LHCN-M2 (cell line): ENCODE measurements around the gene BRI3BP. TPM values are rescaled to one million over a fixed set of nuclear protein-coding genes. Genes with fewer than 3 reads are reported as not detected.
"Not testable (repeated sequence)": the region's sequence is repeated elsewhere in the genome, so short reads cannot be mapped to it uniquely, and the experiment has no call there.

Experiments
- DNase-seq: peaks from one replicate; pipeline ENCODE4 v3.0.0-alpha.2; 2012; ENCODE audit warnings: low read depth
- total RNA-seq: library from RNA; depleted of rRNA; stranded (reverse); fragments of >200 nt; gene quantifications from 2 replicates; pipeline ENCODE4 v1.2.3, GENCODE V29; 2014

The BRI3BP gene
- total RNA-seq, 1 experiment from 2014 or later: 13.1 TPM

GRCh38 chr12:125021771-125022170 lies 28.3 kb downstream of the BRI3BP start:
- no peak for DNase-seq

- no peak for DNase-seq
Measured at GRCh38 chr12:125023065-125023464, 29.6 kb downstream of the BRI3BP start.

- no peak for DNase-seq
Measured at GRCh38 chr12:125024949-125025563, 31.6 kb downstream of the BRI3BP start.

- no peak for DNase-seq
Measured at GRCh38 chr12:125025606-125026235, 32.3 kb downstream of the BRI3BP start.

DNA sequence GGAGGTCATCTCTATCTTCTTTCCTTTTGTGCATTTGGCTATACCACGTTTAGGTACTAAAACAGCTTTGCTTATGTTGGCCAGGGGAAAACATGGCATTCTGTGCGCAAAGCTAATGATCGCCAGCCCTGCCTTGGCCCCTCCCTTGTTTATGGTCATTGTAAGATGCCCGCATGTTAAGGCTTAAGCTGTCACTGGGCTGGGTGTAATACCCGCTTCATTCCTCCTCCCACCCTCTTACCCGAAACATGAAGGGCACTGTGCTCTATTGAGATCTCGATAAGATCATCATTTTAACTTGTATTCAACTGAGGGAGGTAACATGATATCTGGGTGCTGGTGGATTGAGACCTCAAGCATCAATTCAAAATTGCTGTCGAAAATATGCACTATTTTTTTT lies 34.7 kb downstream of the BRI3BP start:
- DNase-seq: no peak

DNA sequence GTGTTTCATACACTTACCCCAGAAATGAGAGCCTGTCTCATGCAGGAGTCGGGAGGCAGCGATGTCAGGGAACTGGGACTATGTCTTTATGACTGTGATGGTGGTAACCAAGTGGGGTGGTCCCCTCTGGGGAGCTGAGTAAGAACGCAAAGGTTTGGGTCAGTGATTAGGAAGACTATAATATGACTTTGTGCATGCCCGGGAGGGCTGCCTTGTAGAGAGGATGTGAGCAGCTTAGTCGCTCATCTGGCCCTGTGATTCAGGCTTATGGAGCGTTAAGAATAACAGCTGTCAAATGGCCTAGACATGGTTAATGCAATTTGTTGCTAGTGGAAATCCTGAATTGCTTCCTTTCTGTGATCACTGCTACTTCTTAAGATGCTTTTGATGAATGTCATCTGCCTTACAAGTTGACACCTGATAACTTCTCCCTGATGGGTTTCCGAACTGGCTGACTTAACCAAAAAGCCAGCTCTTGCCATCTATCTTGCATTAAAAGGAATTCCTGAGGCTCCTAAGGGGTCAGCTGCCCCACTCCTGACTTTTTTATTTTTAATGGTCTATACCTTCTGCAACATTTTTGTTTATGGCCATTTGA lies 36.4 kb downstream of the BRI3BP start:
- DNase-seq: peak; percentile 69

GRCh38 chr12:125031471-125031870 lies 38.0 kb downstream of the BRI3BP start:
- not testable (repeated sequence) for DNase-seq

- DNase-seq: no peak
Measured at GRCh38 chr12:125032466-125033152, 39.2 kb downstream of the BRI3BP start.

DNA sequence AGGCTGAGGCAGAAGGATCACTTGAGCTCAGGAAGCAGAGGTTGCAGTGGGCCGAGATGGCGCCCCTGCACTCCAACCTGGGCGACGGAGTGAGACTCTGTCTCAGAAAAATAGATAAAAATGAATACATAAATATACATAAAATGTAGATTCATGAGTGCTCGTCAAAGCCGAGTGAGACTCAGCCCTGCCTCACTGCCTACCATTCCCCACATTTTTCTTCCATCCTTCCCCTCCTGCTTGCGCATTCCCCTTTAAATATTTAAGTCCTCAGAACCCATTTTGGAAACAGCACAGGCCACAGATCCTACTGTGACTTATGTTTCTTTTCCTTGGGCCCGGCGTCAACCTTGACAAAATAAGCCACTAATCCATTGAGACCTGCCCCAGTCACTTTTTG lies 39.8 kb downstream of the BRI3BP start:
- no peak for DNase-seq

GRCh38 chr12:125038976-125039625 lies 45.7 kb downstream of the BRI3BP start:
- no peak for DNase-seq

DNA sequence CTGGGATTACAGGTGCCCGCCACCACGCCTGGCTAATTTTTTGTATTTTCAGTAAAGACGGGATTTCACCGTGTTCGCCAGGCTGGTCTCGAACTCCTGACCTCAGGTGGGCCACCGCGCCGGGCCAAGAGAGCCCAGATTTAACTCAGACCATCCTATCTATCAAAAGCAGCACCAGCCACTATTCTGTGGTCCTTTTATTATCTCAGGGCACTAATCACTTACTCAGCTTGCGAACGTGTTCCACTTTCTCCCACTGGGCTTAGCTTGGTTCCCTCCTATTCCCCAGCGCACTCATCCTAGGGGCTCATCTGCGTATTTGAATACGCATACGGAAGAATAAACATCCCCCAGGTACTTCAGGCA lies 55.6 kb downstream of the BRI3BP start:
- no peak for DNase-seq

- DNase-seq: no peak
Measured at GRCh38 chr12:125050446-125050845, 57.0 kb downstream of the BRI3BP start.

- DNase-seq: no peak
Measured at GRCh38 chr12:125050868-125051267, 57.4 kb downstream of the BRI3BP start.

DNA sequence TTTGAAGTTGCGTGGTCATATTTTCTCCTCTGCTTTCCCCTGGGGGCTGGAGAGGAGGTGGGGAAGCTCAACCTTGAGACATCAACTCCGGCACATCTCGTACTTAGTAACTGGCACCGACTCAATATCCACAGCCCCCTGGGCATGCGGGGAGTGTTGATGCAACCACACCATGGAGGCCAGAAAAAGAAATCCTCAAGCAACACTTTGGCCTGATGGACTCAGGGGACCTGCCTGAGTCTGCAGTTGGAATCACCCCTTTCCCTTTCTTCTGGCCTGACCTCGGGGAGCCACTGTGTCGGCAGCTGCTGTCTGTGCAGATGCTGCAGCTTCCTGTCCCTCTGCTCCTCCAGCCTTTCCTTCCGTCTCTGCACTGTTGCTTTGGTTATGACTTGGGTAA lies 60.4 kb downstream of the BRI3BP start:
- no peak for DNase-seq

DNA sequence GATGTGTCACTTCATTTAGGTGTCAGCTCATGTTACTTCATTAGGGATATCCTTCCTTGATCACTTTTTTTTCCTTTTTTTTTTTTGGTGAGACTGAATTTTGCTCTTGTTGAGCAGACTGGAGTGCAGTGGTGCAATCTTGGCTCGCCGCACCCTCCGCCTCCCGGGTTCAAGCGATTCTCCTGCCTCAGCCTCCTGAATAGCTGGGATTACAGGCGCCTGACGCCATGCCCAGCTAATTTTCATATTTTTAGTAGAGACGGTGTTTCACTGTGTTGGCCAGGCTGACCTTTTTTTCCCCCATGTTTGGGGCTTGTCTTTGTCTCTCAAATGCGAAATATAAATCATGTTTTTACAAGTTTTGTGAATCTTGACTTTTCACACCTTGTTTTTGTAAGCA lies 62.1 kb downstream of the BRI3BP start:
- no peak for DNase-seq

DNA sequence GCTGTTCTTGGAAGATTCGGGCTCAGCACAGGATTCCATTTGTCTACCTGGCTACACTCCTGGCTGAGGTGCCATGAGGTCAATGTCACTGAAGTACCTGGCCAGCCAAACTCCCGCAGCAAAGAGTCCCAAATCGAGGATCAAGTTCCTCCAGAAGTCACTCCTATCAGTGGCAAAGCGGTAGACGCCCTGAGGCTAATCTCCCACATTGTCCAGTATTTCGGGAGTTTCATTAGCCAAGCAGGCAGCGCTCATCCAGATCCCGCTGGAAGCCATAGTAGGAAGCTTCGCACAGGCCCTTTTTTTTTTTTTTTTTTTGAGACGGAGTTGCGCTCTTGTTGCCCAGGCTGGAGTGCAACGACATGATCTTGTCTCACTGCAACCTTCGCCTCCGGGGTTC lies 62.9 kb downstream of the BRI3BP start:
- DNase-seq: no peak

- DNase-seq: no peak
Measured at GRCh38 chr12:125057708-125058107, 64.3 kb downstream of the BRI3BP start.

DNA sequence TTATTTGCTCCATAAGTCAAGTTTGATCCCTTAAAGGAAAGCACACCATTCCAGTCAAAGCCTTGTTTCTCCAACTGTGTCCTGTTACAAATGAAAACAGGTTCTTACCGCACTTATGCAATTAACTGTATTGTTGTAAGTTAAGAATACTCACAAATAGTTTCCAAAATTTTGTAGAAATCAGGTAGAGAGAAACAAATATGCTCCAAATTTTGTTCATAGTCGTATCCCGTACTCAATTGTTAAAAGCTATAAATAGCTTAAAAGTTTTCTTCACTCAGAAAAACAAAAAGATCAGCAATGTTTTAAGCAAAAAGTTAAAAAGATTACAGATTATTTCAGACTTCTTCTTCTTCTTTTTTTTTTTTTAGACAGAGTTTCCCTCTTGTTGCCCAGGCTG lies 67.8 kb downstream of the BRI3BP start:
- no peak for DNase-seq

- DNase-seq: not testable (repeated sequence)
Measured at GRCh38 chr12:125063522-125063921, 70.1 kb downstream of the BRI3BP start.

- no peak for DNase-seq
Measured at GRCh38 chr12:125064492-125064891, 71.0 kb downstream of the BRI3BP start.

GRCh38 chr12:125065021-125065918 lies 71.8 kb downstream of the BRI3BP start, which contains the start of gene AACS:
AACS (plus strand) TSS chr12:125065435; CDS start chr12:125065585, 150 bp downstream.
- peak; percentile 59 for DNase-seq
